B cell (primary cell): ENCODE data around the gene SLC2A4. TPM values are rescaled to one million over a fixed set of nuclear protein-coding genes. Genes with fewer than 3 reads are reported as not detected.
"Not testable (repeated sequence)": the region's sequence is repeated elsewhere in the genome, so short reads cannot be mapped to it uniquely, and the experiment has no call there.

Experiments used
- ATAC-seq: fragments of 200-7000 bp; cut with Tn5 transposase; one replicate; pipeline ENCODE4 v1.10.0; 2021; ENCODE audit warnings: low read depth, mild to moderate bottlenecking, moderate number of reproducible peaks, moderate library complexity
- CTCF ChIA-PET: fragments of 350-600 bp; sonication (Branson Sonifier 250); formaldehyde crosslinking; loops from one replicate; lab custom pipeline; 2021; ENCODE audit warnings: antibody characterized with exemption, inconsistent platforms; lab: Charles Lee
- POLR2A ChIA-PET: fragments of 350-600 bp; sonication (Branson Sonifier 250); formaldehyde crosslinking; loops from one replicate; lab custom pipeline; 2021; ENCODE audit warnings: antibody characterized with exemption; lab: Charles Lee
- DNase-seq: peaks from one replicate; pipeline ENCODE4 v3.0.0; 2013
- H2AFZ ChIP-seq: 2 replicates; pipeline ENCODE4 v1.6.1; 2012; ENCODE audit warnings: mild to moderate bottlenecking, low read depth, low read length; ENCODE audit not compliant: insufficient read depth, poor library complexity, severe bottlenecking
- H3K27ac ChIP-seq, 2 donors: 1 replicate in 1 of 2; 2 replicates in 1 of 2; pipeline ENCODE4 v1.5.1; 2012 to 2013; ENCODE audit warnings: low read length in 2 of 2, mild to moderate bottlenecking in 2 of 2, moderate library complexity in 1 of 2
- H3K27me3 ChIP-seq, 4 experiments: fragments of 200-600 bp in 1 of 4; sonication (generic) in 1 of 4; replicated peaks in 1 of 4; 1 replicate in 2 of 4; 2 replicates in 2 of 4; pipeline versions ENCODE4 v1.6.1 to v1.7.0; 2013 to 2016; ENCODE audit warnings: low read length in 3 of 4, mild to moderate bottlenecking in 2 of 4, mixed read lengths in 1 of 4, moderate library complexity in 1 of 4; ENCODE audit not compliant: insufficient read depth in 4 of 4, control insufficient read depth in 3 of 4; ENCODE audit errors: control extremely low read depth in 1 of 4
- H3K36me3 ChIP-seq, 2 experiments: replicated peaks in 1 of 2; 1 replicate in 1 of 2; 2 replicates in 1 of 2; pipeline versions ENCODE4 v1.6.1 to v1.7.1; 2013; ENCODE audit warnings: low read length in 1 of 2; ENCODE audit not compliant: insufficient read depth in 2 of 2, control insufficient read depth in 1 of 2; ENCODE audit errors: control extremely low read depth in 1 of 2, extremely low read depth in 1 of 2
- H3K4me1 ChIP-seq, 2 donors: fragments of 200-600 bp in 1 of 2; sonication (generic) in 1 of 2; 1 replicate in 1 of 2; 2 replicates in 1 of 2; pipeline versions ENCODE4 v1.5.1 to v1.6.1; 2013 to 2017; ENCODE audit warnings: low read length in 2 of 2; ENCODE audit not compliant: control insufficient read depth in 2 of 2, insufficient read depth in 2 of 2
- H3K4me2 ChIP-seq: replicated peaks from 2 replicates; pipeline ENCODE3; 2012; ENCODE audit warnings: mild to moderate bottlenecking, low read depth, low read length; ENCODE audit not compliant: poor library complexity, severe bottlenecking
- H3K4me3 ChIP-seq, 5 experiments: fragments of 200-600 bp in 1 of 5; sonication (generic) in 1 of 5; 1 replicate in 3 of 5; 2 replicates in 2 of 5; pipeline versions ENCODE4 v1.5.1 to v1.7.0; 2011 to 2016; ENCODE audit warnings: low read length in 4 of 5, mild to moderate bottlenecking in 4 of 5, low read depth in 2 of 5, control low read depth in 1 of 5, moderate library complexity in 1 of 5; ENCODE audit not compliant: insufficient read depth in 1 of 5; ENCODE audit errors: control extremely low read depth in 1 of 5, extremely low read depth in 1 of 5
- H3K79me2 ChIP-seq: fragments of 200-600 bp; sonication (generic); one replicate; pipeline ENCODE4 v1.6.0; 2016; ENCODE audit warnings: low read length; ENCODE audit not compliant: control insufficient read depth, insufficient read depth
- H3K9ac ChIP-seq: fragments of 200-600 bp; sonication (generic); 2 replicates; pipeline ENCODE4 v1.6.1; 2017; ENCODE audit warnings: mild to moderate bottlenecking, low read length, moderate library complexity
- H3K9me3 ChIP-seq, 3 donors: one replicate each; pipeline versions ENCODE4 v1.6.1 to v1.7.1; 2013; ENCODE audit warnings: low read length in 2 of 3; ENCODE audit not compliant: control insufficient read depth in 2 of 3, insufficient read depth in 1 of 3; ENCODE audit errors: control extremely low read depth in 1 of 3
- H4K20me1 ChIP-seq: 2 replicates; pipeline ENCODE4 v1.6.0; 2012; ENCODE audit warnings: mild to moderate bottlenecking, low read length; ENCODE audit not compliant: insufficient read depth, control insufficient read depth, poor library complexity, severe bottlenecking
- H3K27ac Mint-ChIP-seq: one replicate; pipeline ENCODE4 v1.8.0; 2021; ENCODE audit warnings: mixed read lengths
- H3K27me3 Mint-ChIP-seq: one replicate; pipeline ENCODE4 v1.8.0; 2021; ENCODE audit warnings: mixed read lengths
- H3K4me1 Mint-ChIP-seq: one replicate; pipeline ENCODE4 v1.8.0; 2021; ENCODE audit warnings: mixed read lengths
- H3K4me3 Mint-ChIP-seq: one replicate; pipeline ENCODE4 v1.8.0; 2021; ENCODE audit warnings: mixed read lengths
- H3K9me3 Mint-ChIP-seq: one replicate; pipeline ENCODE4 v1.8.0; 2022; ENCODE audit warnings: mixed read lengths; ENCODE audit not compliant: insufficient read depth
- EZH2 ChIP-seq: IDR thresholded peaks from 2 replicates; pipeline ENCODE4 v1.6.1; 2012; ENCODE audit warnings: borderline replicate concordance, low read depth, mild to moderate bottlenecking, moderate library complexity, low read length; ENCODE audit not compliant: insufficient read depth, poor library complexity, severe bottlenecking
- WGBS: methylation state at CpG from one replicate; pipeline ENCODE4 v1.1.5; 2013; ENCODE audit warnings: missing lambda C conversion rate; ENCODE audit not compliant: insufficient coverage; 5-methylcytosine and 5-hydroxymethylcytosine counted together
- intact Hi-C: fragments of 100-400 bp; cut with micrococcal nuclease; formaldehyde crosslinking; loops from one replicate; pipeline ENCODE4 v1.10.0; 2022
- polyA plus RNA-seq: library from polyadenylated mRNA; depleted of rRNA; stranded (reverse); fragments of >200 nt; gene quantifications from 2 replicates; pipeline ENCODE4 v1.2.3, GENCODE V29; 2012
- total RNA-seq, 2 donors: library from RNA; stranded (reverse); fragments of 120-200 nt in 1 of 2; gene quantifications; 1 replicate in 1 of 2; 2 replicates in 1 of 2; pipeline versions ENCODE4 v1.2.3 to v1.2.4, GENCODE V29; 2013 to 2022
- TF ChIP-seq, protein P1 (sequence below): fragments of 200-600 bp; IDR thresholded peaks from one replicate; pipeline ENCODE4 v1.8.0; 2022; ENCODE audit warnings: antibody characterized with exemption, mild to moderate bottlenecking

The SLC2A4 gene
- total and polyA plus RNA-seq, 2 donors (not counting 1 experiment from before 2014, with no cell fraction given), result not detected

DNA sequence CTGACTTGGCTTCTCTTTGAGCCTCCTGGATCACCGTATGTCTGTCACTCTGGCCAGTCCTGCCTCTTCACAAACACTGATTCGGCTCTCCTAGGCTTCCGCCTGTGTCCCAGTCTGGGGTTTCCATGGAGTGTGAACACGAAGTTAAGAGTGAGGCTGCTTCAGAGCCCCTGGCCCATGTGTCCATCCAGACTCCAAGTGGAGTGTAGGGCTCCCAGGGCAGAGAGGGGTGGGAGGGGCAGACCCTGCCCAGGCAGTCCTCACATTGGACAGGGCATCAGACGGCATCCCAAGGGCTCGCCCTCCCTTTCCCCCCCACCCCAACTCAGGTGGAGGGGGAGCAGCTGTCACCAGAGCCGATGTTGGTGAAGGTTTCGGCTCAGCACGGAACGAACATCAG lies 37.7 kb upstream of the SLC2A4 start:
- H3K4me1 Mint-ChIP-seq, result peaks cover 40% of the 10 kb centered on the region
- Histone ChIP-seq H3K27ac (peak overlapping the region in 1 of 2 donors; percentile 97), H4K20me1 (peaks cover 21% of the 10 kb centered on the region), H3K36me3 (peaks cover 8 to 37% of the 10 kb centered on the region in 2 experiments), H3K79me2 (peaks cover 50% of the 10 kb centered on the region), H3K4me1 (peaks cover 27 to 30% of the 10 kb centered on the region in 2 donors)
- H3K9me3 Mint-ChIP-seq, ATAC-seq, H3K9ac ChIP-seq, DNase-seq, H3K4me3 ChIP-seq, H3K4me2 ChIP-seq, H3K9me3 ChIP-seq, H3K27me3 ChIP-seq, intact Hi-C loops, H2AFZ ChIP-seq, H3K27me3 Mint-ChIP-seq: not testable (repeated sequence)
- H3K4me3 Mint-ChIP-seq, result peak overlapping the region; percentile 52
- CTCF ChIA-PET, result interaction anchor here (1.4 kb wide), 1 partner anchor 23 kb away, joined by 4 read pairs; no protein-coding TSS in a partner anchor
- POLR2A ChIA-PET, result interaction anchor here (0.7 to 13.1 kb wide), 3 partner anchors 8 to 220 kb away, joined by 6 to 157 read pairs (median 14); partner anchors contain the start of genes ACADVL, CTDNEP1, DLG4 and ELP5
- peak overlapping the region; percentile 77 for H3K27ac Mint-ChIP-seq
- 88% methylated on average over 6 of the region's 10 CpGs for WGBS

DNA sequence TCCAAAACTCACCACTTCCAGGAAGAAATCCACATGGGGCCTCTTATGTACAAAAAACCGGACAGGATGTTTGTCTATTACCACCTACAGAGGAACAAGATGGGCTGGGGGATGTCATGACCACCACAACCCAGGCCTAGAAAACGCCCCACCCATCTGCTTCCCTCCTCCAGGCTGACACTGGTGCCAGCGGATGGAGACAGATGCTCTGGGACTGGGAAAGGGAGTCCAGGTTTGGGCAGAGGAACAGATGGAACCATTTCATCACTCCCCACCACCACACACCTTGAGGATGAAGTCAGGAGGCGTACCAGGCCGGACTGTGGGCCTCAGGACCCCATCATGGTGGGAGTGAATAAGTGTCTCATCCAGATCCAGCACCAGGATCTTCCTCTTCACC lies 34.7 kb upstream of the SLC2A4 start:
- no peaks in the 10 kb centered on the region for H3K27me3 ChIP-seq
- H3K4me1 ChIP-seq, result peaks cover 26 to 30% of the 10 kb centered on the region in 2 donors
- Mint-ChIP-seq H3K4me3 (no peak overlapping the region), H3K4me1 (peaks cover 39% of the 10 kb centered on the region), H3K27ac (no peak overlapping the region), H3K9me3 (no peaks in the 10 kb centered on the region), H3K27me3 (no peaks in the 10 kb centered on the region)
- TF ChIP-seq EZH2, result no peak
- TF ChIP-seq, protein P1, sequence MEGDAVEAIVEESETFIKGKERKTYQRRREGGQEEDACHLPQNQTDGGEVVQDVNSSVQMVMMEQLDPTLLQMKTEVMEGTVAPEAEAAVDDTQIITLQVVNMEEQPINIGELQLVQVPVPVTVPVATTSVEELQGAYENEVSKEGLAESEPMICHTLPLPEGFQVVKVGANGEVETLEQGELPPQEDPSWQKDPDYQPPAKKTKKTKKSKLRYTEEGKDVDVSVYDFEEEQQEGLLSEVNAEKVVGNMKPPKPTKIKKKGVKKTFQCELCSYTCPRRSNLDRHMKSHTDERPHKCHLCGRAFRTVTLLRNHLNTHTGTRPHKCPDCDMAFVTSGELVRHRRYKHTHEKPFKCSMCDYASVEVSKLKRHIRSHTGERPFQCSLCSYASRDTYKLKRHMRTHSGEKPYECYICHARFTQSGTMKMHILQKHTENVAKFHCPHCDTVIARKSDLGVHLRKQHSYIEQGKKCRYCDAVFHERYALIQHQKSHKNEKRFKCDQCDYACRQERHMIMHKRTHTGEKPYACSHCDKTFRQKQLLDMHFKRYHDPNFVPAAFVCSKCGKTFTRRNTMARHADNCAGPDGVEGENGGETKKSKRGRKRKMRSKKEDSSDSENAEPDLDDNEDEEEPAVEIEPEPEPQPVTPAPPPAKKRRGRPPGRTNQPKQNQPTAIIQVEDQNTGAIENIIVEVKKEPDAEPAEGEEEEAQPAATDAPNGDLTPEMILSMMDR, result no peak
- CTCF ChIA-PET, result no interaction called here
- intact Hi-C loops, result no loop called here
- ATAC-seq (no peak), DNase-seq (no peak)
- peaks cover 18% of the 10 kb centered on the region for H4K20me1 ChIP-seq
- peaks cover 8 to 26% of the 10 kb centered on the region in 2 experiments for H3K36me3 ChIP-seq
- H2AFZ ChIP-seq, result no peak overlapping the region
- POLR2A ChIA-PET, result no interaction called here
- H3K79me2 ChIP-seq, result peaks cover 60% of the 10 kb centered on the region
- H3K27ac ChIP-seq, result no peak overlapping the region
- no peak overlapping the region for H3K4me2 ChIP-seq
- H3K9me3 ChIP-seq, result no peaks in the 10 kb centered on the region
- no peak overlapping the region for H3K4me3 ChIP-seq
- H3K9ac ChIP-seq, result no peak overlapping the region
- 100% methylated on average over 1 of the region's 5 CpGs for WGBS
